PFSK-1 (cell line): ENCODE results near the gene KLF7.

Source experiments
- FOXP2 ChIP-seq: optimal IDR thresholded peaks from 2 replicates; pipeline ENCODE3; 2011; ENCODE audit warnings: borderline replicate concordance, control low read depth, inconsistent platforms; ENCODE audit not compliant: insufficient read depth; ENCODE audit errors: extremely low read length, extremely low read depth
- POLR2AphosphoS5 ChIP-seq: IDR thresholded peaks from 2 replicates; pipeline ENCODE4 v1.6.1; 2012; ENCODE audit warnings: low read depth, mild to moderate bottlenecking, control low read depth, low read length, moderate library complexity
- SIN3A ChIP-seq: IDR thresholded peaks from 2 replicates; pipeline ENCODE4 v1.6.1; 2012; ENCODE audit warnings: mild to moderate bottlenecking, low read length, moderate library complexity, borderline replicate concordance; ENCODE audit not compliant: insufficient read depth
- TAF1 ChIP-seq: IDR thresholded peaks from 2 replicates; pipeline ENCODE4 v1.6.1; 2012; ENCODE audit warnings: low read length, control low read depth, borderline replicate concordance; ENCODE audit not compliant: insufficient read depth
- TF ChIP-seq, protein P1 (sequence below), 2 experiments: IDR thresholded peaks; 2 replicates each; pipeline versions ENCODE4 v1.6.1 to v1.8.0; 2011 to 2012; ENCODE audit warnings: low read depth in 2 of 2, low read length in 2 of 2, control low read depth in 1 of 2, inconsistent platforms in 1 of 2, mild to moderate bottlenecking in 1 of 2, moderate library complexity in 1 of 2; ENCODE audit not compliant: insufficient read depth in 1 of 2

KLF7 gene

DNA sequence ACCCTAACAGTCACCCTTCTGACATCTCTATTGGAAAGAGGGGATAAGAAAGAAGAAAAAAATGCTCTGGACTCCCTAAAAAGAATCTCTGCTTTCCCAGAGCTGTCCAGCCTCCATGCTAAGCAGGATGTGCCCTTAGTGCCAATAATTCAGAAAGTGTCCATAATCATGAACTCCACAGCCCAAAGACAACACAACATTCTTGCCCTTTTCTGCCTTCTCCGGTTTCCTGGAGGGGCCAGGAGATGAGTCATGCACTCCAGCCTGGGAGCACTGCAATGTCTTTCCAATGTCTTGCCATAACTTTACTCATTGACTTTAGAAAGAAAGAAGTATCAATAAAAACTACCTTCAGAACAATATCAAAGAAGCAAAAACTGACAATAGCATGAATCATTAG, 44.0 kb downstream of the KLF7 start:
- TF ChIP-seq, protein P1, sequence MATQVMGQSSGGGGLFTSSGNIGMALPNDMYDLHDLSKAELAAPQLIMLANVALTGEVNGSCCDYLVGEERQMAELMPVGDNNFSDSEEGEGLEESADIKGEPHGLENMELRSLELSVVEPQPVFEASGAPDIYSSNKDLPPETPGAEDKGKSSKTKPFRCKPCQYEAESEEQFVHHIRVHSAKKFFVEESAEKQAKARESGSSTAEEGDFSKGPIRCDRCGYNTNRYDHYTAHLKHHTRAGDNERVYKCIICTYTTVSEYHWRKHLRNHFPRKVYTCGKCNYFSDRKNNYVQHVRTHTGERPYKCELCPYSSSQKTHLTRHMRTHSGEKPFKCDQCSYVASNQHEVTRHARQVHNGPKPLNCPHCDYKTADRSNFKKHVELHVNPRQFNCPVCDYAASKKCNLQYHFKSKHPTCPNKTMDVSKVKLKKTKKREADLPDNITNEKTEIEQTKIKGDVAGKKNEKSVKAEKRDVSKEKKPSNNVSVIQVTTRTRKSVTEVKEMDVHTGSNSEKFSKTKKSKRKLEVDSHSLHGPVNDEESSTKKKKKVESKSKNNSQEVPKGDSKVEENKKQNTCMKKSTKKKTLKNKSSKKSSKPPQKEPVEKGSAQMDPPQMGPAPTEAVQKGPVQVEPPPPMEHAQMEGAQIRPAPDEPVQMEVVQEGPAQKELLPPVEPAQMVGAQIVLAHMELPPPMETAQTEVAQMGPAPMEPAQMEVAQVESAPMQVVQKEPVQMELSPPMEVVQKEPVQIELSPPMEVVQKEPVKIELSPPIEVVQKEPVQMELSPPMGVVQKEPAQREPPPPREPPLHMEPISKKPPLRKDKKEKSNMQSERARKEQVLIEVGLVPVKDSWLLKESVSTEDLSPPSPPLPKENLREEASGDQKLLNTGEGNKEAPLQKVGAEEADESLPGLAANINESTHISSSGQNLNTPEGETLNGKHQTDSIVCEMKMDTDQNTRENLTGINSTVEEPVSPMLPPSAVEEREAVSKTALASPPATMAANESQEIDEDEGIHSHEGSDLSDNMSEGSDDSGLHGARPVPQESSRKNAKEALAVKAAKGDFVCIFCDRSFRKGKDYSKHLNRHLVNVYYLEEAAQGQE (IDR thresholded peaks at IDR 0.05; ENCODE audit: insufficient read depth in 1 of 2, low read depth in 2 of 2, low read length in 2 of 2), result peak in 1 of 2 experiments; percentile 84; a peak in 2 of 4 replicates
- TF ChIP-seq TAF1 (no peak), FOXP2 (no peak), POLR2AphosphoS5 (no peak), SIN3A (peak; percentile 43; the same call in 1 of the 2 replicates)

GRCh38 chr2:207119048-207119447, 46.7 kb downstream of the KLF7 start:
- TF ChIP-seq SIN3A, result no peak
- no peak for TF ChIP-seq POLR2AphosphoS5
- TF ChIP-seq, protein P1 (IDR thresholded peaks at IDR 0.05; ENCODE audit: insufficient read depth in 1 of 2, low read depth in 2 of 2, low read length in 2 of 2), result no peak
- TF ChIP-seq TAF1, result no peak
- no peak for TF ChIP-seq FOXP2

DNA sequence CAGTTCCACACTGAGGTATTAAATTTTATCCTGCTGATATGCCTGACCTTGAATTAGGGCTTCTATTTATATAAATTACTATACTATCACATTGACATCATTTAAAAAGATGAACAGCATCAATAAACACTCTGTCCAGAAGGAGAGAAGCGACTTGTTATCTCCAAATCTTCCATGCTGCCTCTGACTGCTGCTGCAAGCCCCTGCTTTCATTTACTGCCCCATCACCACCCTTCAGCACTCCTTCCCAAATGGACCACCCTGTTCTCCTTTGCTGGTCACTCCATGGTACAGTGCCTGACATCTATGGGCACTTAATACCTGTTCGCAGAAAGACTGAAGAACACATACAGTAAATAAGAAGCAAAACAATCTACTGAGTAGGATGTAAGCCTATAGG, 48.1 kb downstream of the KLF7 start:
- TF ChIP-seq, protein P1 (IDR thresholded peaks at IDR 0.05; ENCODE audit: insufficient read depth in 1 of 2, low read depth in 2 of 2, low read length in 2 of 2), result no peak
- TF ChIP-seq TAF1 (no peak), POLR2AphosphoS5 (no peak), FOXP2 (no peak), SIN3A (no peak)

DNA sequence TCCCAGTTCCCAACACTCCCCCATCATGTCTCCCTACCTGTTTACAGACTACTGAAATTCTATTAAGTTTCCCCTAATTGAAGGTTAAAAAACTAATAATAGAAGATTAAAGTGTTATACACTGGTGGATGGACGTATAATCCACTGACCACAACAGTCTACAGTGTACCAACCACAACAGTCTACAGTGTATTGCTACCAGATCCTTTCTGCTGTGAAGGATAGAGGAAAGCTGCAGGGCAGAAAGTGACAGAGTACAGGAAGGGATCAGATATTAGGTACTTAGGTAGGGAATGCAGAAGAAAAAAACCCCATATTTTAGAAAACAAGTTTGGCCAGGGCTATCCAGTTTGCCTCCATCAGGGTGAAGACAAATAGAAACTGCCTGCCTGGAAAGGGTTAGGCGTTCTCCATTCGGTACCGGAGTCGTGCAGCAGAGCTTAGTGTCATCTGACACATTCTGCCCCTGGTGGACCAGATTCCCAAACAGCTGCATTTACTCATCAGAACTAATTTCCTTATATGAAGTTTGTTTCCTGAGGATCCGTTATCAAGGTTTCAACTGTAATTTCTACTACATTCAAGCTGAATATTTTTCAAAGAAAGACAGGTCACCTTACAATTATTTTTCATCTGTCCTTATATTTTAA, 49.9 kb downstream of the KLF7 start:
- TF ChIP-seq POLR2AphosphoS5, result no peak
- no peak for TF ChIP-seq TAF1
- TF ChIP-seq, protein P1 (IDR thresholded peaks at IDR 0.05; ENCODE audit: insufficient read depth in 1 of 2, low read depth in 2 of 2, low read length in 2 of 2), result no peak

DNA sequence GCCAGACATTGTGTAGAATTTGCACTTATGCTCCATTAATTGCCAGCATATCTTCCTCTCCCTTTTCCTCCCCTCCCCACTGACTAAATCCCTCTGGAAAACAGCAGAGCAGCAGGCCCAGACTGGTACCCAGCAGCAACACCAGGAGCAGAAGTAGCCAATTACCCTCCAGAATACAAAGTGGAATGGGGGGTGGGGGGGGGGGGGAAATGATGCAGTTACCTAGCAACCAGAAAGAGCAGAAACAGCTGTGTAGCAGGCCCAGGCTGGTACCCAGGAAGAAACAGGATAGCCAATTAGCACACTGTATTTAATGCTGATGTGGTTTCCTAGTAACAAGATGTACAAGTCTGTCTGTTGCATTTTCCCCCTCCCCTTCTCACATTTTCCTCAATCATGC, 52.3 kb downstream of the KLF7 start:
- TF ChIP-seq SIN3A, result no peak
- no peak for TF ChIP-seq POLR2AphosphoS5
- no peak for TF ChIP-seq FOXP2
- no peak for TF ChIP-seq TAF1
- TF ChIP-seq, protein P1 (IDR thresholded peaks at IDR 0.05; ENCODE audit: insufficient read depth in 1 of 2, low read depth in 2 of 2, low read length in 2 of 2), result no peak
